ENCODE data around the gene SH3PXD2A.

Gene SH3PXD2A

GRCh38 chr10:103571656-103571975 is 283.8 kb downstream of the SH3PXD2A start:
- DNase-seq, result no peak

DNA sequence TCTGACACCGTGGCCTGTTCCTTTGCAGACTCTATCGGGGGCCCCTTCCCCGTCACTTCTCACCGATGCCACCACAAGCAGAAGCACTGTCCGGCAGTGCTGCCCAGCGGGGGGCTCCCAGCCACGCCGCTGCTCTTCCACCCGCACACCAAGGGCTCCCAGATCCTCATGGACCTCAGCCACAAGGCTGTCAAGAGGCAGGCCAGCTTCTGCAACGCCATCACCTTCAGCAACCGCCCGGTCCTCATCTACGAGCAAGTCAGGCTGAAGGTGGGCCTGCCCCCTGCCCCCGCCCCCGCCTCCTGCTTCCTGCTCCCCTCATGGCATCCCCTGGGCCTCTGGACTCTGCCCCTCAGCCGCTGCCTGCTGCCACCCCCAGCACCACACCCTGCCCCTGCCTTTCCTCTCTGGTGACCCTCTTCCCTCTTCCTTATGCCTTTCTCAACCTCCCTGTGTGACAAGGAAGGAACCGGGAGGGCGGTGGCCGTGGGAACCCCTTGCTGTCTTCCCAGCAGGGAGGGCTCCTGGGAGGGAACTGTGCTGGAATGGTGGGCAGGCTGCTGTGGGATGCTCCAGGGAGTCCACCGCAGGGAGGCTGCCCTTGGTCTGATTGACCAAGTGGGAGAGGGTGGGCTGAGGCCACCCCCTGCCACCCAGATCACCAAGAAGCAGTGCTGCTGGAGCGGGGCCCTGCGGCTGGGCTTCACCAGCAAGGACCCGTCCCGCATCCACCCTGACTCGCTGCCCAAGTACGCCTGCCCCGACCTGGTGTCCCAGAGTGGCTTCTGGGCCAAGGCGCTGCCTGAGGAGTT is 284.3 kb downstream of the SH3PXD2A start:
- no peak for DNase-seq

DNA sequence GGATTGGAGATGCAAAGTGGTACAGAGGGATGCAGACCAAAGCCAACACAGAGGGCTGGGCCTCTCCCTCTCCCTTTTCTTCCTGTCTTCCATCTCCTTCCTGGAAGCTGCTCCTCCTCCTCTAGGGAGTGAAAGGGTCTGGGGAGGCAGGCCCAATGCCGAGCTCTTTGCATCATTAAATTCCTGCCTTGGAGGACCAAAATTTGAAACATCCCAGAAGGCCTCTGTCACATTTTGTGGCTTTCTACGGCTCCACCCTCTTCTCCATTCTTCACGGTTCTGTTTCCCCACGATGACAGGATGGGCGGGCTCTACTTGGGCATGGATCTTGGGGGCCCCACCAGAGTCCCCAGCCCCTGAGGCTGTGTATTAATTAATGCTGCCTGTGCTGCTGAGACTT is 285.5 kb downstream of the SH3PXD2A start:
- no peak for DNase-seq

DNA sequence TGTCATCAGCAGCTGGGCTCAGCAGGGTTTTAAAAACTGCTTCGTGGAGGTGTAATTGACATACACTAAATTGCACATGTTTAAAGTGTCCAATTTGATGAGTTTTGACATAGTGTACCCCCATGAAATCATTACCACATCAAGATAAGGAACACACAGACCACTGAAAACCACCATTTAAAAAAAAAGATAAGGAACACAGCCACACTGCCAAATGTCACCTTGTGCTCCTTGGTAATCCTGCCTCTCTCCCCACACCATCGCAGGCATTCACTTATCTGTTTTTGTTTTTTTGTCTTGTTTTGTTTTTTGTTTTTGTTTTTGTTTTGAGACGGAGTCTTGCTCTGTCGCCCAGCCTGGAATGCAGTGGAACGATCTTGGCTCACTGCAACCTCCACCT is 286.9 kb downstream of the SH3PXD2A start:
- DNase-seq, result no peak

GRCh38 chr10:103566536-103566935 is 288.8 kb downstream of the SH3PXD2A start:
- DNase-seq, result no peak

DNA sequence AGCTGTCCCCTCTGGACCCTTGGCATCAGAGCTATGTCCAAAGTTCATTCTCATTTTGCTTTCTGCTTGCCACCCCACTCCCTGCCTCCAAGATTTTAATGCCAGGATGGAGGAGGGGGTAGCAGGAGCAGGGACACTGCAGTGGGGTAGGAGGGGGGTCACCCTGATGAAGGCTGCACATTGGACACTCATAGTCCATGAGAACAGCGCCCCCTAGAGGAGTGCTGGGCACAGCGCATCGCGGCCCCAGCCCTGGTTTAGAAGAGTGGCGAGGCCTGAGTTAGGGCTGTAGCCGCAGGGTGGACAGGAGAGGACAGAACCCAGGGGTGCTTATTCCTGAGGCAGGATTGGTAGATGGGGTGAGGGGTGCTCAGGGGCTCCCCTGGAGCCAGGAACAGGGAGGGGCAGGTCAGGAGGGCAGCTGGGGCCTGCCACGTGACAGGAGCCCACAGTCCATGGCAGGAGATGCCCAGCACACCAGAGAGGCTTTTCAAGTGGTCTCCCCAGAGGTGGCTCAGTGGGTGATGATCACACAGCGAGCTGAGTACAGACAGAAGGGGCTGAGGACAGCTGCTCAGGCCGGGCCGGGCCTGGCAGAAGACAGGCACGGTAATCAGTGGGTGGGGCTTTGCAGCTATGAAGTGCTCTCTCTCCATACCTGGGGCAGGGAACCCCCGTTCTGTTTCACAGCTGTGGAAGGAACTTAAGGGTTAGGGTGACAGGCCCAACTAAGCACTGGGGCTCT is 290.4 kb downstream of the SH3PXD2A start:
- DNase-seq, result no peak

GRCh38 chr10:103564116-103564501 is 291.3 kb downstream of the SH3PXD2A start:
- no peak for DNase-seq

DNA sequence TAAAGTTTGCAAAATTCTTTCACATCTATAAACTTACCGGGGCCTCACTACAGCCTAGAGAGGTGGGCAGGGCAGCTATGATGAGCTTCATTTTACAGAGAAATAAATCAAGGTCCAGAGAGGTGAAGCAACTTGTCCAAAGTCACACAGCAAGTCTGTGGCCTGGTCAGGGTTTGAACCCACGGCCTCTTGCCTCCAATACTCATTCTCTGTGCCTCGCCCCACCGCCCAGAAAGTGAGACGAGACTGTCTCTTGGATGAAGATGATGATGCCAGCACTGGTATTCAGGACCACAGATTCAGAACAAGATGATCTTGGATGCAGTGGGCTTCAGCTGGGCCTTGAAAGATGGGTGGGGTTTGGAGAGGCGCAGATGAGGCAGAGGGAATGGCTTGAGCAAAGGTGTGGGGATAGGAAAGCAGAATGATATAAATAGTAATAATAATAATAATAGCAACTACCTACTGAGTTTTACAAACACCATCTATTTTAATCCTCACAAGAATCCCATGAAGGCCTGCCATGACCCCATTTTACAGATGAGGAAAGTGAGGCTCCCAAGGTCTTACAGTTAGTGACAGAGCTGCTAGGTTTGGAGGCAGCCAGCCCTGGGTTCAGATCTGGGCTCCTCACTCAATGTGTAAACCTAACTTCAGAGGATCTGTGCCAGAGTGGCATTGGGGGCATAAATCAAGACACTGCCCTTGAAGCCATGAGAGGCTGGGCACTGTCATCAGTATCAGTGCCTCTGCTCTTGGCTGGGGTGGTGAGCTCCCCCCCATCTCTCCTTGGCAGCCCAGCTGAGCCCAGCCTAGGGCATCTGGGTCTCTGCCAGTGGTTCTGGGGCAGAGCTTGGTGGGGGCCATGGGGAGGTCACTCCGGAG is 291.9 kb downstream of the SH3PXD2A start:
- DNase-seq, result no peak

DNA sequence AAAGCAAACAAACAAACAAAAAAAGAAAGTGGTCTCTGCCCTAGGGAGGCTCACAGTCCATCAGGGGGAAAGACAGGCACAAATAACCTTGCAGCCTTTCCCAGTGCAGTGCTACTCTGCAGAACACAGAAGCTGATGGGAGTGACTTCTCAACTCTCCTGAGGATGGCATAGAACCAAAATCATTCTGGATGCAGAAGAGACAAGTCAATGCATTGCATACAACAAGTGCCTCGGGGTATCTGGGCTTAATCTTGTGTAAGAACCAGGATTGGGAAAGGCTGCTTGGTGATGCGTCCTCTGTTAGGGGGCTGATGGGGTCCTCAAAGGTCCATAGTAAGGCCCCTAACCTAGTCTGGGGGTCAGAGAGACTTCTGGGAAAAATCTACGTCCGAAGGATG is 293.0 kb downstream of the SH3PXD2A start:
- DNase-seq, result no peak

DNA sequence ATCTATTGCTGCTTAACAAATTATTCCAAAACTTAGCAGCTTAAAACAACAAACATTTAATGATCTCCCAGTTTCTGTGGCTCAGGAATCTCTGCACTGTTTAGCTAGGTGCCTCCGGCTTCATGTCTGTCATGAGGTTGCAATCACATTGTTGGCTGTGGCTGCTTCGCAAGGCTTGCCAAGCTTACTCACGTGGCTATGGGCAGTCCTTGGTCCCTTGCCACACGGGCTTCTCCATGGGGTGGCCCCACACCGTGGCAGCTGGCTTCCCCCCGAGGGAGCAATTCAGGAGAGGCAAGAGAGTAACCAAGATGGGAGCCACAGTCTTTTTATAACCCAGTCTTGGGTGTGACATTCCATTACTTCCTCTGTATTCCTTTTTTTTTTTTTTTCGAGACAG is 294.5 kb downstream of the SH3PXD2A start:
- DNase-seq, result no peak

GRCh38 chr10:103559776-103560175 is 295.6 kb downstream of the SH3PXD2A start:
- no peak for DNase-seq

GRCh38 chr10:103558911-103559310 is 296.5 kb downstream of the SH3PXD2A start:
- no peak for DNase-seq

DNA sequence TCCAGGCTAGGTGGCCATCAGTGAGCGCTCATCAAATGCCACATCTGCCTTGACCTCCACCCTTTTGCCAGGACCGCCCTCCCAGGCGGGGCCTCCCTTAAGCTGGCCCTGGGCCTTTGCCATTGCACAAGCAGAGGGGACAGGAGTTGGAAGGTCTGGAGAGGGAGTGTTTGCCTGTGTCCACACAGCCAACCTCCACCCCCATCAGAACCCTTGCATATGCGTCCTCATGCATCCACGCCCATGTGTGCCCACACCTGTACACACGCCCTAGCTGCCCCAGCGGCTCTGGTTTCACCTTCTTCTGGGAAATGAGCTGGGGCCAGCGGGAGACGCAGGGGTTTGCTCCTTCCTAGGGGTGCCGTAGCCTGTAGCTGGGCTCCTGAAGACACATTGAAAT is 297.9 kb downstream of the SH3PXD2A start:
- DNase-seq, result no peak

- DNase-seq, result no peak
These were observed 298.9 kb downstream of the SH3PXD2A start for GRCh38 chr10:103556383-103557007.

DNA sequence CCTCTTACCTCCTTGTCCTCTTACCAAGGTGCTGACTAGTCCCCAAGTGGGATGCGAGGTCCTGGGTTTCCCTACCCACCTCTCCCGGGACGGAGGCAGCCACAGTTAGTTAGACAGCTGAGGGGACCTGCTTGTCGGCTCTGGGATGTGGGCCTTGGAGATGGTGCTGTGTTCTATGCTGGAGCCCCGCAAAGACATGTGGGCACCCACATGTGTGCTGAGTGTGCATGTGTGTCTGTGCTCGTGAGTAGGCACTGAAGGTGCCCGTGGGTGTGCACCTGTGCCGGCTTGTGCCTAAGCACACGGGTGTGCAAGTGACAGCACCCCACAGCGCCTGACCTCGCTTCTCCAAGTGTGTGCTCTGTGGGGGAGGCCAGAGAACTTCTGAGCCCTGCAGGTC is 299.7 kb downstream of the SH3PXD2A start:
- no peak for DNase-seq

DNA sequence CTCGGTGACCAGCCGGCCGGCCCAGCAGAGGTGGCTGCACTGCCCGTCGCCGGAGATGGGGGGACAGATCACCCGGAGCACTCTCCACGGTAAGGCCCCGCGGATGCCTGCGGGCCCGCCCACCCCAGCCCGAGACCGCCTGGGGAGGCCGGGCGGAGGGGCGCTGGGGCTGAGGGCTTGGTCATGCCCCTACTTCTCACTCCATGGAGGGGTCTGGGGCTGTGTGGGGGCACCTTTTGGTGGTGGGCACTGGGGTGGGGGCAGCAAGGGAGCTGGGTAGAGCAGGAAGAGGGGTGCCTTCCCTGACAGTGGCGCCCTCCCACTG is 300.1 kb downstream of the SH3PXD2A start:
- no peak for DNase-seq

- peak; percentile 52 for DNase-seq
These were observed 300.7 kb downstream of the SH3PXD2A start for GRCh38 chr10:103554488-103555324.

- no peak for DNase-seq
These were observed 301.5 kb downstream of the SH3PXD2A start for GRCh38 chr10:103553743-103554487.

DNA sequence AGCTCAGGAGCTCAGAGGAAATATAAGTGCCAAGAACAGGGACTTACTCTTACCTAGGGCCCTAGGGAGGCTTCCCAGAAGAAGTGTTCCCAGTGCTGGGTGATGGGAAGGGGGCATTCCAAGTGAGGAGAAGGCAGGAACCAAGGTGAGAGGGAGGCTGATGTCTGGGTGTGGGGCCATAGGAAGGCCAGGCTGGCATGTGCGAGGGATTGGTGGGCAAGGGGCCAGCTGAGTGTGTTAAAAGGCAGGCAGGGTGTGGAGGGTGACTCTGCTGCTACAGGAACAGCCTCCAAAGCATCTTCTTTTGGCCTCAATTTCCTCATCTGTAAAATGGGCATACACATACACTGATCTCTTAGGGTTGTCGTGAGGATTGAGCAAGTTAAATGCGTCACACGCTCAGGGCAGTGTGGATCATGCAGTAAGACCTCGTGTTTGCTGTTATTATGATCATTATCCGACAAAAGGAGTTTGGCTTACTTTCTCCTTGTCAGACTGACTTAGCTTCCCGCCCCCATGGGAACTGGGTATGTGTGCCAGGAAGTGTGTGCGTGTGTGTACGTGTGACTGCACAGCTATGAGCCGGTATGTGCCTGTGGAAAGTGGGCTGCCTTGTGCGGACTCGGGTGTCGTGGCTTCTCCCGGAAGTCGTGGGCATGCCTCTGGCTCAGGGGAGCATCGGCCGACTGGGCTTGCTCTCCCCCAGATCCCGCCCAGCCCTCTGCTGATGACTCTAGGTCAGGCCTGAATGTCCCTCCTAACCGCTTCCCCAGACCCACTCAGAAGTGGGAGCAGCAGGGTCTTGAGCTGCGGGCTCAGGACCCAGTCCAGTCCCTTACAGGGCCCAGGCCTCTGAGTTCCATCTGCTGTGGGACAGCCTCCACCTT is 302.3 kb downstream of the SH3PXD2A start:
- no peak for DNase-seq

Data from COR-L47 (cell line).